HL-60 (cell line): ENCODE data around the gene AP2A1.

Experiments
- POLR2AphosphoS5 ChIP-seq: IDR thresholded peaks from 2 replicates; pipeline ENCODE4 v1.6.1; 2012; ENCODE audit warnings: low read depth
- TF ChIP-seq, protein P1 (sequence below): IDR thresholded peaks from one replicate; pipeline ENCODE4 v1.5.1; 2011; ENCODE audit warnings: low read length, control low read depth, inconsistent platforms; ENCODE audit not compliant: insufficient read depth
- TF ChIP-seq, protein P2 (sequence below): IDR thresholded peaks from 2 replicates; pipeline ENCODE4 v1.6.1; 2012; ENCODE audit warnings: low read depth; ENCODE audit not compliant: insufficient replicate concordance

GRCh38 chr19:49838885-49839588 lies 72.2 kb downstream of the AP2A1 start:
- TF ChIP-seq, protein P1, sequence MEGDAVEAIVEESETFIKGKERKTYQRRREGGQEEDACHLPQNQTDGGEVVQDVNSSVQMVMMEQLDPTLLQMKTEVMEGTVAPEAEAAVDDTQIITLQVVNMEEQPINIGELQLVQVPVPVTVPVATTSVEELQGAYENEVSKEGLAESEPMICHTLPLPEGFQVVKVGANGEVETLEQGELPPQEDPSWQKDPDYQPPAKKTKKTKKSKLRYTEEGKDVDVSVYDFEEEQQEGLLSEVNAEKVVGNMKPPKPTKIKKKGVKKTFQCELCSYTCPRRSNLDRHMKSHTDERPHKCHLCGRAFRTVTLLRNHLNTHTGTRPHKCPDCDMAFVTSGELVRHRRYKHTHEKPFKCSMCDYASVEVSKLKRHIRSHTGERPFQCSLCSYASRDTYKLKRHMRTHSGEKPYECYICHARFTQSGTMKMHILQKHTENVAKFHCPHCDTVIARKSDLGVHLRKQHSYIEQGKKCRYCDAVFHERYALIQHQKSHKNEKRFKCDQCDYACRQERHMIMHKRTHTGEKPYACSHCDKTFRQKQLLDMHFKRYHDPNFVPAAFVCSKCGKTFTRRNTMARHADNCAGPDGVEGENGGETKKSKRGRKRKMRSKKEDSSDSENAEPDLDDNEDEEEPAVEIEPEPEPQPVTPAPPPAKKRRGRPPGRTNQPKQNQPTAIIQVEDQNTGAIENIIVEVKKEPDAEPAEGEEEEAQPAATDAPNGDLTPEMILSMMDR = no peak
- no peak for TF ChIP-seq POLR2AphosphoS5
- TF ChIP-seq, protein P2, sequence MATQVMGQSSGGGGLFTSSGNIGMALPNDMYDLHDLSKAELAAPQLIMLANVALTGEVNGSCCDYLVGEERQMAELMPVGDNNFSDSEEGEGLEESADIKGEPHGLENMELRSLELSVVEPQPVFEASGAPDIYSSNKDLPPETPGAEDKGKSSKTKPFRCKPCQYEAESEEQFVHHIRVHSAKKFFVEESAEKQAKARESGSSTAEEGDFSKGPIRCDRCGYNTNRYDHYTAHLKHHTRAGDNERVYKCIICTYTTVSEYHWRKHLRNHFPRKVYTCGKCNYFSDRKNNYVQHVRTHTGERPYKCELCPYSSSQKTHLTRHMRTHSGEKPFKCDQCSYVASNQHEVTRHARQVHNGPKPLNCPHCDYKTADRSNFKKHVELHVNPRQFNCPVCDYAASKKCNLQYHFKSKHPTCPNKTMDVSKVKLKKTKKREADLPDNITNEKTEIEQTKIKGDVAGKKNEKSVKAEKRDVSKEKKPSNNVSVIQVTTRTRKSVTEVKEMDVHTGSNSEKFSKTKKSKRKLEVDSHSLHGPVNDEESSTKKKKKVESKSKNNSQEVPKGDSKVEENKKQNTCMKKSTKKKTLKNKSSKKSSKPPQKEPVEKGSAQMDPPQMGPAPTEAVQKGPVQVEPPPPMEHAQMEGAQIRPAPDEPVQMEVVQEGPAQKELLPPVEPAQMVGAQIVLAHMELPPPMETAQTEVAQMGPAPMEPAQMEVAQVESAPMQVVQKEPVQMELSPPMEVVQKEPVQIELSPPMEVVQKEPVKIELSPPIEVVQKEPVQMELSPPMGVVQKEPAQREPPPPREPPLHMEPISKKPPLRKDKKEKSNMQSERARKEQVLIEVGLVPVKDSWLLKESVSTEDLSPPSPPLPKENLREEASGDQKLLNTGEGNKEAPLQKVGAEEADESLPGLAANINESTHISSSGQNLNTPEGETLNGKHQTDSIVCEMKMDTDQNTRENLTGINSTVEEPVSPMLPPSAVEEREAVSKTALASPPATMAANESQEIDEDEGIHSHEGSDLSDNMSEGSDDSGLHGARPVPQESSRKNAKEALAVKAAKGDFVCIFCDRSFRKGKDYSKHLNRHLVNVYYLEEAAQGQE = no peak
